ENCODE data around the gene ZIC1.

GRCh38 chr3:147428754-147429153 lies 19.6 kb downstream of the ZIC1 start:
- TF ChIP-seq, protein P1, sequence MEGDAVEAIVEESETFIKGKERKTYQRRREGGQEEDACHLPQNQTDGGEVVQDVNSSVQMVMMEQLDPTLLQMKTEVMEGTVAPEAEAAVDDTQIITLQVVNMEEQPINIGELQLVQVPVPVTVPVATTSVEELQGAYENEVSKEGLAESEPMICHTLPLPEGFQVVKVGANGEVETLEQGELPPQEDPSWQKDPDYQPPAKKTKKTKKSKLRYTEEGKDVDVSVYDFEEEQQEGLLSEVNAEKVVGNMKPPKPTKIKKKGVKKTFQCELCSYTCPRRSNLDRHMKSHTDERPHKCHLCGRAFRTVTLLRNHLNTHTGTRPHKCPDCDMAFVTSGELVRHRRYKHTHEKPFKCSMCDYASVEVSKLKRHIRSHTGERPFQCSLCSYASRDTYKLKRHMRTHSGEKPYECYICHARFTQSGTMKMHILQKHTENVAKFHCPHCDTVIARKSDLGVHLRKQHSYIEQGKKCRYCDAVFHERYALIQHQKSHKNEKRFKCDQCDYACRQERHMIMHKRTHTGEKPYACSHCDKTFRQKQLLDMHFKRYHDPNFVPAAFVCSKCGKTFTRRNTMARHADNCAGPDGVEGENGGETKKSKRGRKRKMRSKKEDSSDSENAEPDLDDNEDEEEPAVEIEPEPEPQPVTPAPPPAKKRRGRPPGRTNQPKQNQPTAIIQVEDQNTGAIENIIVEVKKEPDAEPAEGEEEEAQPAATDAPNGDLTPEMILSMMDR (IDR thresholded peaks at IDR 0.05): no peak
- TF ChIP-seq POLR2A (IDR thresholded peaks at IDR 0.05) (no peak), POLR2AphosphoS5 (IDR thresholded peaks at IDR 0.05) (no peak)
